ENCODE results near the gene DCTD. TPM values are rescaled to one million over a fixed set of nuclear protein-coding genes. Genes with fewer than 3 reads are reported as not detected.

The DCTD gene
- total RNA-seq, 1 experiment from 2014 or later, result 100 TPM

- Histone ChIP-seq H3K4me2 (ENCODE audit: insufficient read depth, insufficient read length, low read length) (no peak overlapping the region), H3K18ac (ENCODE audit: insufficient read length, low read depth, low read length) (no peak overlapping the region), H3K23me2 (ENCODE audit: insufficient read length, low read depth, low read length, poor library complexity, severe bottlenecking) (no peaks in the 10 kb centered on the region), H2BK12ac (ENCODE audit: insufficient read length, low read depth, low read length) (no peak overlapping the region), H4K5ac (ENCODE audit: insufficient read length, low read depth, low read length) (no peak overlapping the region), H3K4ac (ENCODE audit: low read depth, low read length) (no peak overlapping the region), H3K9ac (ENCODE audit: extremely low read depth, insufficient read length, low read length) (no peak overlapping the region), H3K56ac (ENCODE audit: insufficient read length, low read depth, low read length) (no peak overlapping the region), H3T11ph (ENCODE audit: low read length) (no peak overlapping the region), H4K91ac (ENCODE audit: insufficient read length, low read depth, low read length) (no peak overlapping the region), H3K9me3 (ENCODE audit: control insufficient read depth, low read depth, low read length) (no peaks in the 10 kb centered on the region), H2BK120ac (ENCODE audit: low read depth, low read length, poor library complexity, severe bottlenecking) (no peak overlapping the region), H3K14ac (ENCODE audit: insufficient read depth, low read length) (no peak overlapping the region), H2AK5ac (ENCODE audit: insufficient read length, low read length) (no peak overlapping the region), H2BK15ac (ENCODE audit: low read depth, low read length) (no peak overlapping the region), H4K20me1 (ENCODE audit: control insufficient read depth, insufficient read depth, insufficient read length) (no peaks in the 10 kb centered on the region), H2BK20ac (ENCODE audit: low read depth, low read length, poor library complexity, severe bottlenecking) (no peak overlapping the region), H2AFZ (ENCODE audit: low read length) (no peak overlapping the region), H3K27me3 (ENCODE audit: insufficient read depth, low read length) (no peaks in the 10 kb centered on the region), H2BK5ac (ENCODE audit: insufficient read length, low read length) (no peak overlapping the region), H3K4me1 (ENCODE audit: insufficient read depth, low read length) (no peaks in the 10 kb centered on the region), H3K27ac (ENCODE audit: insufficient read length, low read depth, low read length) (no peak overlapping the region), H3K23ac (ENCODE audit: insufficient read length, low read depth, low read length) (no peak overlapping the region), H3K79me1 (ENCODE audit: insufficient read depth, low read depth, low read length, poor library complexity, severe bottlenecking) (no peaks in the 10 kb centered on the region), H3K79me2 (ENCODE audit: insufficient read depth, low read length) (no peaks in the 10 kb centered on the region), H4K8ac (replicated peaks; ENCODE audit: insufficient read length, low read depth, low read length) (no peak overlapping the region)
- Mint-ChIP-seq H3K4me3 (no peak overlapping the region), H3K27ac (no peak overlapping the region; a peak in 1 of 7 replicates), H3K36me3 (ENCODE audit: insufficient read depth in 1 of 3, low read depth in 3 of 3) (no peaks in the 10 kb centered on the region), H3K27me3 (ENCODE audit: low read depth) (peaks cover 6% of the 10 kb centered on the region), H3K4me1 (peaks cover 7 to 11% of the 10 kb centered on the region in 2 experiments), H3K9me3 (no peaks in the 10 kb centered on the region)
- no CpG with 5 or more reads among the region's 10 CpGs for WGBS (ENCODE audit: extremely low coverage, insufficient read length, low lambda C conversion rate)
- DNase-seq, result no peak
- TF ChIP-seq CTCF (conservative IDR thresholded peaks at IDR 0.05), result no peak
Measured at GRCh38 chr4:182923796-182924340, 6.7 kb upstream of the DCTD start.
